Epithelial cell of esophagus (primary cell): ENCODE data around the gene ANKRD42.
A peak's percentile ranks its signal among the peaks of the same experiment; 100 is the strongest.

Source experiments
- DNase-seq: peaks from one replicate; pipeline ENCODE4 v3.0.0; 2010; ENCODE audit warnings: low read depth
- H3K4me3 ChIP-seq: 2 replicates; pipeline ENCODE4 v1.5.1; 2011; ENCODE audit warnings: mild to moderate bottlenecking, low read length, control low read depth
- TF ChIP-seq, protein P1 (sequence below): IDR thresholded peaks from 2 replicates; pipeline ENCODE4 v1.5.1; 2011; ENCODE audit warnings: low read depth, mild to moderate bottlenecking, low read length, control low read depth, inconsistent platforms; ENCODE audit not compliant: insufficient read depth; ENCODE audit errors: missing control alignments

Gene ANKRD42

DNA sequence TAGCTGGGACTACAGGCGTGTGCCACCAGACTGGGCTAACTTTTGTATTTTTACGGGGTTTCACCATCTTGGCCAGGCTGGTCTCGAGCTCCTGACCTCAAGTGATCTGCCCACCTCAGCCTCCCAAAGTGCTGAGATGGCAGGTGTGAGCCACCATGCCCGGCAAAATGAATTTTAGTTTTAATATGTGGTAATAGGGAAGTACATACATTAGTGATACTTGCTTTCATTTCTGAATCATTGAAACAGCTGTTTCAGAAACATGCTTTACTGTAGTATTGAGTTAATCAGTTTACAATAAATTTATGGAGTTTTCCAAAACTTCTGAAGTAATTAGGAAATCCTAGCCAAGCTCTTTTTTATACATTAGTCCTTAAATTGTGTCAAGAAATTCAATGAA lies 21.0 kb upstream of the ANKRD42 start:
- TF ChIP-seq, protein P1, sequence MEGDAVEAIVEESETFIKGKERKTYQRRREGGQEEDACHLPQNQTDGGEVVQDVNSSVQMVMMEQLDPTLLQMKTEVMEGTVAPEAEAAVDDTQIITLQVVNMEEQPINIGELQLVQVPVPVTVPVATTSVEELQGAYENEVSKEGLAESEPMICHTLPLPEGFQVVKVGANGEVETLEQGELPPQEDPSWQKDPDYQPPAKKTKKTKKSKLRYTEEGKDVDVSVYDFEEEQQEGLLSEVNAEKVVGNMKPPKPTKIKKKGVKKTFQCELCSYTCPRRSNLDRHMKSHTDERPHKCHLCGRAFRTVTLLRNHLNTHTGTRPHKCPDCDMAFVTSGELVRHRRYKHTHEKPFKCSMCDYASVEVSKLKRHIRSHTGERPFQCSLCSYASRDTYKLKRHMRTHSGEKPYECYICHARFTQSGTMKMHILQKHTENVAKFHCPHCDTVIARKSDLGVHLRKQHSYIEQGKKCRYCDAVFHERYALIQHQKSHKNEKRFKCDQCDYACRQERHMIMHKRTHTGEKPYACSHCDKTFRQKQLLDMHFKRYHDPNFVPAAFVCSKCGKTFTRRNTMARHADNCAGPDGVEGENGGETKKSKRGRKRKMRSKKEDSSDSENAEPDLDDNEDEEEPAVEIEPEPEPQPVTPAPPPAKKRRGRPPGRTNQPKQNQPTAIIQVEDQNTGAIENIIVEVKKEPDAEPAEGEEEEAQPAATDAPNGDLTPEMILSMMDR: no peak
- no peak overlapping the region for H3K4me3 ChIP-seq
- no peak for DNase-seq

DNA sequence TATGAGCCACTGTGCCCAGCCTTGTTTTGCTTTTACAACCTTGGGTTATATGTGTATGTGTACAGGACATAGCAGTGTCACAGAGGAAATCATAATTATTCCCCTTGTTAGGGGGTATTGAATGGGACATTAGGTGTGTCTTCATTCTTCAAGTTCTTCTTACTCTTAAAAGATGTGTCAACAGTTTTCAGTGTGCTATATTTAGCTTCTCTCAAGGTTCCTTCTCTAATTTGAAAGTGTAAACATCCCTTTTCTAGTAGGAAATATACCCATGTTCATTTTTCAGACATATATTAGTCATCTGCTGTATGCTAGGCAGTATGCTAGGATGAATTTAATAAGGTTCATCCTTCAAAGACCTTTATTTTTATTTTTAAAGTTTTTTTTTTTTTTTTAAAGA lies 19.5 kb upstream of the ANKRD42 start:
- DNase-seq: no peak
- TF ChIP-seq, protein P1: no peak
- no peak overlapping the region for H3K4me3 ChIP-seq

DNA sequence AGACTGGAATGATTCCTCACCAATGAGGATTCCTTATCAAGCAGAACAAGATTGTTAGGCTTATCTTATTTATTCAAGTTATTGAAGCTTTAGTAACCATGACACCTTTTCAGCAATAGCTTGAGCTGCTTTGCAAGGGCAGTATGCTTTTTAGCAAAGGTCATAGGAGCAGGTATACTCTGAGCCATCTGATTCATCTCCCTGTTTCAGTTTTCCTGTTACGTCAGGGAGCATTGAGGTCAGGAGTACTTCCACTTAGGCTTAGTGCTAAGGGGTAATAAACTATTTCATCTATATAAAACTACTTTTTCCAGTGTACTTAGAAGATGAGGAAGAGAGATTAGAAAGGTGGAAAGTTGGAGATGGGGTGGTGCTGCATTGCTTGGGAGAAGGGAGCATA lies 17.7 kb upstream of the ANKRD42 start:
- no peak for DNase-seq
- no peak overlapping the region for H3K4me3 ChIP-seq
- TF ChIP-seq, protein P1: no peak

DNA sequence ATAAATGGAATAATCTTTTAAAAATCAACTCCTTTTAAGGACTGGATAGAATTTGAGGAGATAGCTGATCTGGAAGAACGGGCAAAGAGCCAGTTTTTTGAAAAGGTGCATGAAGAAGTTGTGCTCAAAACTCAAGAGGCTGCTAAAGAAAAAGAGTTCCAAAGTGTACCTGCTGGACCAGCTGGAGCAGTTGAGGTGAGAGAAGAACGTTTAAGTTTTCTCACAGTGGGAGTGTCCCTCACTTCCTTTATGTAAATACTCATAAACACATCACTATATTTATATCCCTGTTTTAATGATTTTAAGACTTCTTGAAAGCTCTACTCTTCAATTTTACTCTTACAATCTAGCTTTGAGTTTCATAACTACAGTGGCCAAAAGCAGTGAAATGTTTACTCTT lies 11.7 kb upstream of the ANKRD42 start:
- H3K4me3 ChIP-seq: no peak overlapping the region
- TF ChIP-seq, protein P1: no peak
- peak; percentile 27 for DNase-seq

DNA sequence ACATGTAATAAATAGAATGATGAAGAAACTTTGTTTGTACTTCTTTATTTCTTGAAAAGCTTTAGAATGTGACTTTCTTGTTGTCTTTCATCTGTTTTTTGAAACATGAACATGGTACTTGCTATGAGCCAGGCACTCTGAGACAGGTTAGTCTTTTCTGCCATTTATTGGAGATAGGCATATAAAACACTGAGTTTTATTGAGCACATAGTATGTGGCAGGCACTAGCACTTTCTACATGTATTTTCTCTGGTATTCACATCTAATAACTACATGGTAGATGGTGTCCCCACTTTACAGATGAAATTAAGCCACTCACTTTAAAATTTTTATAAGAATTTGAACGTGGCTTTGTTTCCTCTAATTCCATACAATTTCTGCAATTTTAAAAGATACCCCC lies 7.7 kb upstream of the ANKRD42 start:
- TF ChIP-seq, protein P1: no peak
- H3K4me3 ChIP-seq: no peak overlapping the region
- DNase-seq: no peak

DNA sequence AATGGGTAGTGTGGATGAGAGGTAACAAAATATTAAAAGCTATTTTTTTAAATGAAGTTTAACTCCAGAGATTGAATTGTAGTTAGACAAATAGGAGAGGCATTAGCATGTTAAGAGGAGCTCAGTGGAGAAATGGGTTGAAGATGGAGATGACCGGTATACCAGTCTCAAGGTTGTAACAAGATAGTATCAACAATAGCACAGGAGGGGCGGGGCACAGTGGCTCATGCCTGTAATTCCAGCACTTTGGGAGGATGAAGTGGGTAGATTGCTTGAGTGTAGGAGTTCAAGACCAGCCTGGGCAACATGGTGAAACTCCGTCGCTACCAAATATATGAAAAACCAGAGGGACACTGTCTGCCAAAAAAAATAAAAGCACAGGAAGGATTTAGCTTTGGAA lies 6.0 kb upstream of the ANKRD42 start:
- no peak for DNase-seq
- TF ChIP-seq, protein P1: no peak
- H3K4me3 ChIP-seq: no peak overlapping the region

DNA sequence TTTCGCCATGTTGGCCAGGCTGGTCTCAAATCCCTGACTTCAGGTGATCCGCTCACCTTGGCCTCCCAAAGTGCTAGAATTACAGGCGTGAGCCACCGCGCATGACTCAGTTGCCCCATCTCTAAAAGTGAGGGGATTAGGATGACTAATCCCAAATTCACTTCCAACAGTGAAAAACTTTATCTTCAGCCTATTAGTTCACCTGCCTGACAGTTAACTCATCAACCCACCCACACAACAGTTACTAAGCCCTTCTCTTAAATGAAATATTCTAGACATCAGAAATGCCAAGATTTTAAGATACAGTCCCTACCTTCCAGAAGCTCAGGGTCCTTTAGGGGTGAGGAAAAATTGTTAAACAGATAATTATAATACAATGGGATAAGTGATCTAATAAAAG lies 2.0 kb upstream of the ANKRD42 start:
- H3K4me3 ChIP-seq: no peak overlapping the region
- TF ChIP-seq, protein P1: no peak
- DNase-seq: no peak
